ENCODE measurements around the gene NBPF14. TPM values are rescaled to one million over a fixed set of nuclear protein-coding genes. Genes with fewer than 3 reads are reported as not detected.
"Not testable (repeated sequence)": the region's sequence is repeated elsewhere in the genome, so short reads cannot be mapped to it uniquely, and the experiment has no call there.

Gene NBPF14
- total and polyA plus RNA-seq, 2 of the 8 experiments (the other 6 are each of a cell fraction or from before 2014, with no cell fraction given), result 6.0 to 8.8 TPM

DNA sequence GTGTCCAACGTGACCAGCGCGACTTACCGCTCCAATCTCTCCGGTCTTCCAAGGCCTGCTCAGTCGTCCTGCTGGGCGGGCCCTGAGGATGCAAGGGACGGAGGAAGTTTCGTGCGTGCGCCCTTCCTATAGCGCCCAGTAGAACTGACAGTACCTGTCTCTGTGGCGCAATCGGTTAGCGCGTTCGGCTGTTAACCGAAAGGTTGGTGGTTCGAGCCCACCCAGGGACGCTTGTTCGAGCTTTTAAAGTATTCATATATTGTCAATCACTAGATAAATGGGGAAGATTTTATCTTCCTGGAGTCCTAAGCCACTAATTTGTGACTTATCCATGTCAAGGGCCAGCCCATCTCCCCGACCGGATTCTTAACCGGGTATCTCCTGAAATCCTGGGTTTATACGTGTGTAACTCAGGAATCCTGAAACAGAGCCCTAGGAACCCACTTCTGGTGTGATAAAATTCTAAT is 66.7 kb downstream of the NBPF14 start:
- H4K8ac ChIP-seq (ENCODE audit: extremely low read depth, insufficient read depth, low read length); H3K23me2 ChIP-seq (ENCODE audit: low read depth, low read length); H2BK5ac ChIP-seq (ENCODE audit: low read depth, low read length); H2BK12ac ChIP-seq (ENCODE audit: low read depth, low read length); H2AK5ac ChIP-seq (ENCODE audit: low read depth, low read length); H3K4ac ChIP-seq (replicated peaks; ENCODE audit: insufficient read length, low read depth, low read length); H3K9ac ChIP-seq (replicated peaks in 1 of 4; ENCODE audit: extremely low read depth in 1 of 4, low read depth in 3 of 4, low read length in 3 of 4); H2BK120ac ChIP-seq (replicated peaks; ENCODE audit: low read depth, low read length); H2BK20ac ChIP-seq (ENCODE audit: low read length); H3K4me1 ChIP-seq (replicated peaks in 1 of 4; ENCODE audit: control insufficient read depth in 3 of 4, insufficient read depth in 4 of 4, low read length in 3 of 4); H3K56ac ChIP-seq (replicated peaks; ENCODE audit: insufficient read length, low read depth, low read length); H4K91ac ChIP-seq (replicated peaks; ENCODE audit: insufficient read length, low read length); H3K36me3 ChIP-seq (ENCODE audit: control insufficient read depth in 2 of 4, insufficient read depth in 4 of 4, low read length in 3 of 4); FAIRE-seq; CTCF ChIA-PET (ENCODE audit: partially characterized antibody); H3K9me3 ChIP-seq (ENCODE audit: insufficient read depth in 2 of 2, low read depth in 1 of 2, low read length in 1 of 2); H3K27me3 ChIP-seq (replicated peaks in 1 of 4; ENCODE audit: control insufficient read depth in 3 of 4, extremely low read depth in 1 of 4, insufficient read depth in 3 of 4, low read length in 3 of 4); H4K20me1 ChIP-seq (replicated peaks in 1 of 2; ENCODE audit: control insufficient read depth in 1 of 2, insufficient read depth in 2 of 2, low read length in 2 of 2); H2AFZ ChIP-seq (ENCODE audit: low read length); H3K79me2 ChIP-seq (ENCODE audit: control insufficient read depth in 1 of 2, insufficient read depth in 2 of 2, low read length in 2 of 2); H3K23ac ChIP-seq (ENCODE audit: insufficient read length); H4K5ac ChIP-seq (ENCODE audit: insufficient read length, low read depth, low read length); H3K18ac ChIP-seq (ENCODE audit: extremely low read depth, low read length); H3K27ac ChIP-seq (ENCODE audit: low read depth, low read length); H2BK15ac ChIP-seq (ENCODE audit: low read length); POLR2A ChIA-PET (ENCODE audit: partially characterized antibody); H3K14ac ChIP-seq (ENCODE audit: insufficient read length); H3K79me1 ChIP-seq (ENCODE audit: low read depth, low read length): not testable (repeated sequence)
- peak overlapping the region; percentile 14 to 47 (median 20); a peak in 5 of 8 replicates for H3K4me3 ChIP-seq (ENCODE audit: extremely low read depth in 1 of 4, insufficient read depth in 2 of 4, low read depth in 3 of 4, low read length in 4 of 4)
- DNase-seq (ENCODE audit: low read depth in 1 of 2, low spot score in 2 of 2), result peak; percentile 47 to 85
- peak overlapping the region in 1 of 2 experiments; percentile 13; a peak in 2 of 4 replicates for H3K4me2 ChIP-seq (ENCODE audit: insufficient read depth in 1 of 2, low read depth in 2 of 2, low read length in 2 of 2)
- TF ChIP-seq TBP (IDR thresholded peaks at IDR 0.05; ENCODE audit: low read depth, low read length), result peak; percentile 92
- TF ChIP-seq CEBPB (IDR thresholded peaks at IDR 0.05; ENCODE audit: low read depth, low read length), result peak; percentile 57
- 5% methylated on average over 15 of the region's 25 CpGs; no CpG with 5 or more reads in 1 of the 2 experiments for WGBS, 2 experiments (ENCODE audit: extremely low coverage in 1 of 2, insufficient coverage in 1 of 2, insufficient read length in 1 of 2, insufficient replicate concordance in 2 of 2, low coverage in 1 of 2, low lambda C conversion rate in 2 of 2, missing lambda C conversion rate in 1 of 2)

DNA sequence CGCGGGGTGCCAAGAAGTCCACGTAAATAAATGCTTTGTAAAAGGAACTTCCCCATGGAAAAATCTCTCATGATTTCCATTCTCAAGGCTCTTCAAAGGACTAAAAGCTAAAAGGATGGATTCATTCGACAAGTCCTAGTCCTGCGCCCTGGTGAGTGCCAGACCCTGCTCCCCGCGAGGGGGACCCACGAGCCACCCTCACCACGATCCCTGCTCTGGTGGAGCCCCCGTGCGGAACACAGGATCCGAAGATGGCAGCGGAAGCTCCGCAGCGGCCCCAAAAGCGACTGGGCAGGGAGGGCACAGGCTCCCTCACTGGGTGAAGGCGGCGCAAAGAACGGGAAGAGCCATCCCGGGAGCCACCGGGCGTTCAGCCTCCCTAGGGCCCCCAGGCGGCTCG is 67.2 kb downstream of the NBPF14 start:
- H3K4me1 ChIP-seq (replicated peaks in 1 of 4; ENCODE audit: control insufficient read depth in 3 of 4, insufficient read depth in 4 of 4, low read length in 3 of 4); H3K4me2 ChIP-seq (ENCODE audit: insufficient read depth in 1 of 2, low read depth in 2 of 2, low read length in 2 of 2); H3K4ac ChIP-seq (replicated peaks; ENCODE audit: insufficient read length, low read depth, low read length); H2BK15ac ChIP-seq (ENCODE audit: low read length); H3K27me3 ChIP-seq (replicated peaks in 1 of 4; ENCODE audit: control insufficient read depth in 3 of 4, extremely low read depth in 1 of 4, insufficient read depth in 3 of 4, low read length in 3 of 4); H3K9me3 ChIP-seq (ENCODE audit: insufficient read depth in 2 of 2, low read depth in 1 of 2, low read length in 1 of 2); H4K8ac ChIP-seq (ENCODE audit: extremely low read depth, insufficient read depth, low read length); H3K36me3 ChIP-seq (ENCODE audit: control insufficient read depth in 2 of 4, insufficient read depth in 4 of 4, low read length in 3 of 4); H2BK20ac ChIP-seq (ENCODE audit: low read length); CTCF ChIA-PET (ENCODE audit: partially characterized antibody); H3K27ac ChIP-seq (ENCODE audit: low read depth, low read length); H2BK120ac ChIP-seq (replicated peaks; ENCODE audit: low read depth, low read length); H3K79me2 ChIP-seq (ENCODE audit: control insufficient read depth in 1 of 2, insufficient read depth in 2 of 2, low read length in 2 of 2); H3K18ac ChIP-seq (ENCODE audit: extremely low read depth, low read length); H3K14ac ChIP-seq (ENCODE audit: insufficient read length); FAIRE-seq; H4K5ac ChIP-seq (ENCODE audit: insufficient read length, low read depth, low read length); POLR2A ChIA-PET (ENCODE audit: partially characterized antibody); H2AFZ ChIP-seq (ENCODE audit: low read length); H3K23me2 ChIP-seq (ENCODE audit: low read depth, low read length); H2AK5ac ChIP-seq (ENCODE audit: low read depth, low read length); H3K23ac ChIP-seq (ENCODE audit: insufficient read length); DNase-seq (ENCODE audit: low read depth in 1 of 2, low spot score in 2 of 2); H3K9ac ChIP-seq (replicated peaks in 1 of 4; ENCODE audit: extremely low read depth in 1 of 4, low read depth in 3 of 4, low read length in 3 of 4); H4K20me1 ChIP-seq (replicated peaks in 1 of 2; ENCODE audit: control insufficient read depth in 1 of 2, insufficient read depth in 2 of 2, low read length in 2 of 2); H3K79me1 ChIP-seq (ENCODE audit: low read depth, low read length); H4K91ac ChIP-seq (replicated peaks; ENCODE audit: insufficient read length, low read length); H2BK12ac ChIP-seq (ENCODE audit: low read depth, low read length); H2BK5ac ChIP-seq (ENCODE audit: low read depth, low read length); H3K56ac ChIP-seq (replicated peaks; ENCODE audit: insufficient read length, low read depth, low read length): not testable (repeated sequence)
- WGBS, 2 experiments (ENCODE audit: extremely low coverage in 1 of 2, insufficient coverage in 1 of 2, insufficient read length in 1 of 2, insufficient replicate concordance in 2 of 2, low coverage in 1 of 2, low lambda C conversion rate in 2 of 2, missing lambda C conversion rate in 1 of 2), result no CpG with 5 or more reads among the region's 24 CpGs
- 0 out of 8 replicates have a peak overlapping the region, but pooled peaks of 1 of the 4 experiments have one; percentile 47 for H3K4me3 ChIP-seq (ENCODE audit: extremely low read depth in 1 of 4, insufficient read depth in 2 of 4, low read depth in 3 of 4, low read length in 4 of 4)

Measured in H1 (cell line).